HepG2 (cell line): ENCODE measurements around the gene MAP3K20. TPM values are rescaled to one million over a fixed set of nuclear protein-coding genes. Genes with fewer than 3 reads are reported as not detected.
A peak's percentile ranks its signal among the peaks of the same experiment; 100 is the strongest.

Experiments used
- ARID5B ChIP-seq: IDR thresholded peaks from 2 replicates; pipeline ENCODE4 v1.4.0; 2020; ENCODE audit warnings: mild to moderate bottlenecking, missing genetic modification reagents
- BRCA1 ChIP-seq: sonication (generic); formaldehyde crosslinking; IDR thresholded peaks from 2 replicates; pipeline ENCODE4 v1.4.0; 2020; ENCODE audit warnings: missing genetic modification reagents
- CBX2 ChIP-seq, 2 experiments: fragments of 200-600 bp in 1 of 2; sonication (generic); formaldehyde crosslinking in 1 of 2; IDR thresholded peaks; 2 replicates each; pipeline versions ENCODE4 v1.7.0 to v1.8.1; 2018 to 2022; ENCODE audit warnings: low read depth in 2 of 2, low read length in 1 of 2, mild to moderate bottlenecking in 1 of 2, missing genetic modification reagents in 1 of 2
- CBX5 ChIP-seq: sonication (generic); formaldehyde crosslinking; IDR thresholded peaks from 2 replicates; pipeline ENCODE4 v1.4.0; 2020; ENCODE audit warnings: missing genetic modification reagents, borderline replicate concordance
- ERF ChIP-seq: IDR thresholded peaks from 2 replicates; pipeline ENCODE4 v1.6.1; 2018; ENCODE audit warnings: missing biosample characterization, missing genetic modification reagents
- FOXA3 ChIP-seq: IDR thresholded peaks from 2 replicates; pipeline ENCODE4 v1.6.1; 2016; ENCODE audit warnings: missing genetic modification reagents, missing compliant biosample characterization
- GATAD2A ChIP-seq: IDR thresholded peaks from 2 replicates; pipeline ENCODE4 v1.6.1; 2016
- PCBP1 ChIP-seq: fragments of 200-400 bp; formaldehyde crosslinking; IDR thresholded peaks from 2 replicates; pipeline ENCODE4 v1.6.1; 2017; ENCODE audit warnings: mild to moderate bottlenecking, low read depth, low read length, borderline replicate concordance
- PITX1 ChIP-seq: sonication (generic); formaldehyde crosslinking; IDR thresholded peaks from 2 replicates; pipeline ENCODE4 v1.5.1; 2020; ENCODE audit warnings: mild to moderate bottlenecking, missing genetic modification reagents
- RAD21 ChIP-seq: fragments of 450-650 bp; formaldehyde crosslinking; IDR thresholded peaks from 2 replicates; pipeline ENCODE4 v1.5.0; 2020; ENCODE audit warnings: mild to moderate bottlenecking
- SMAD3 ChIP-seq: sonication (generic); formaldehyde crosslinking; IDR thresholded peaks from 2 replicates; pipeline ENCODE4 v1.4.0; 2020; ENCODE audit warnings: missing genetic modification reagents
- SNAPC2 ChIP-seq: sonication (generic); formaldehyde crosslinking; IDR thresholded peaks from 2 replicates; pipeline ENCODE4 v1.8.1; 2022; ENCODE audit warnings: mild to moderate bottlenecking, missing genetic modification reagents
- SOX5 ChIP-seq: IDR thresholded peaks from 2 replicates; pipeline ENCODE4 v1.6.1; 2016; ENCODE audit warnings: borderline replicate concordance
- STAG1 ChIP-seq: sonication (generic); formaldehyde crosslinking; IDR thresholded peaks from 2 replicates; pipeline ENCODE4 v1.4.0; 2020; ENCODE audit warnings: missing genetic modification reagents
- THAP11 ChIP-seq: IDR thresholded peaks from 2 replicates; pipeline ENCODE4 v1.6.1; 2016; ENCODE audit warnings: missing biosample characterization, missing genetic modification reagents
- ZKSCAN8 ChIP-seq: IDR thresholded peaks from 2 replicates; pipeline ENCODE4 v1.6.1; 2016; ENCODE audit warnings: borderline replicate concordance, missing genetic modification reagents, missing compliant biosample characterization
- ZNF18 ChIP-seq: sonication (generic); formaldehyde crosslinking; IDR thresholded peaks from 2 replicates; pipeline ENCODE4 v1.8.0; 2022; ENCODE audit warnings: mild to moderate bottlenecking, missing genetic modification reagents; ENCODE audit not compliant: insufficient replicate concordance
- ZNF614 ChIP-seq: IDR thresholded peaks from 2 replicates; pipeline ENCODE4 v1.6.1; 2018; ENCODE audit warnings: missing biosample characterization, missing genetic modification reagents, inconsistent platforms, borderline replicate concordance
- ZSCAN9 ChIP-seq: IDR thresholded peaks from 2 replicates; pipeline ENCODE4 v1.6.1; 2016; ENCODE audit warnings: borderline replicate concordance
- polyA plus RNA-seq, 8 experiments: library from polyadenylated mRNA; depleted of rRNA in 3 of 8; stranded (reverse) in 7 of 8; unstranded in 1 of 8; fragments of >200 nt; fragmentation: Illumina TruSeq in 4 of 8; extraction: Trizol in 4 of 8; gene quantifications; 2 replicates each; pipeline versions ENCODE4 v1.2.1 to v1.2.3, GENCODE V29; 2011 to 2016; ENCODE audit warnings: low read depth in 4 of 8, missing spikeins in 1 of 8, mixed read lengths in 1 of 8; ENCODE audit not compliant: insufficient read depth in 1 of 8
- total RNA-seq, 5 experiments: library from RNA; depleted of rRNA; stranded (reverse); fragments of >200 nt; fragmentation: Illumina TruSeq; extraction: Trizol; gene quantifications; 2 replicates each; pipeline ENCODE4 v1.2.3, GENCODE V29; 2016; ENCODE audit warnings: low read depth in 1 of 5
- TF ChIP-seq, protein P1 (sequence below): IDR thresholded peaks from 2 replicates; pipeline ENCODE4 v1.6.1; 2016; ENCODE audit warnings: mild to moderate bottlenecking, missing biosample characterization, missing genetic modification reagents
- TF ChIP-seq, protein P2 (sequence below): IDR thresholded peaks from 2 replicates; pipeline ENCODE4 v1.6.1; 2012; ENCODE audit warnings: low read depth, low read length, improper control_type of control experiment

Gene MAP3K20
- total and polyA plus RNA-seq, 2 of the 13 experiments (the other 11 are each of a cell fraction or from before 2014, with no cell fraction given) = 5.2 to 13.5 TPM

- TF ChIP-seq, protein P1, sequence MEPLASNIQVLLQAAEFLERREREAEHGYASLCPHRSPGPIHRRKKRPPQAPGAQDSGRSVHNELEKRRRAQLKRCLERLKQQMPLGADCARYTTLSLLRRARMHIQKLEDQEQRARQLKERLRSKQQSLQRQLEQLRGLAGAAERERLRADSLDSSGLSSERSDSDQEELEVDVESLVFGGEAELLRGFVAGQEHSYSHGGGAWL (CRISPR knock-in tag) = no peak
- TF ChIP-seq ZNF18 (CRISPR knock-in tag) (no peak), ERF (peak; percentile 72; the same call in 1 of the 2 replicates), ZNF614 (CRISPR knock-in tag) (0 out of 2 replicates have a peak, but pooled peaks have one; percentile 24), ZKSCAN8 (0 out of 2 replicates have a peak, but pooled peaks have one; percentile 28), ZSCAN9 (no peak), GATAD2A (CRISPR knock-in tag) (peak; percentile 23; the same call in 1 of the 2 replicates), RAD21 (CRISPR knock-in tag) (peak; percentile 91), SMAD3 (CRISPR knock-in tag) (peak; percentile 64; the same call in 1 of the 2 replicates), BRCA1 (CRISPR knock-in tag) (no peak), PITX1 (peak; percentile 14; the same call in 1 of the 2 replicates), FOXA3 (CRISPR knock-in tag) (0 out of 2 replicates have a peak, but pooled peaks have one; percentile 20), PCBP1 (no peak), ARID5B (CRISPR knock-in tag) (peak; percentile 59), SOX5 (peak; percentile 33; the same call in 1 of the 2 replicates), CBX2 (IDR thresholded peaks at IDR 0.05; ENCODE audit: low read depth, low read length) (no peak), CBX2 (CRISPR knock-in tag; IDR thresholded peaks at IDR 0.05; ENCODE audit: low read depth) (no peak), STAG1 (CRISPR knock-in tag) (peak; percentile 99), CBX5 (0 out of 2 replicates have a peak, but pooled peaks have one; percentile 26), SNAPC2 (CRISPR knock-in tag) (0 out of 2 replicates have a peak, but pooled peaks have one; percentile 37), THAP11 (CRISPR knock-in tag) (peak; percentile 42; the same call in 1 of the 2 replicates)
- TF ChIP-seq, protein P2, sequence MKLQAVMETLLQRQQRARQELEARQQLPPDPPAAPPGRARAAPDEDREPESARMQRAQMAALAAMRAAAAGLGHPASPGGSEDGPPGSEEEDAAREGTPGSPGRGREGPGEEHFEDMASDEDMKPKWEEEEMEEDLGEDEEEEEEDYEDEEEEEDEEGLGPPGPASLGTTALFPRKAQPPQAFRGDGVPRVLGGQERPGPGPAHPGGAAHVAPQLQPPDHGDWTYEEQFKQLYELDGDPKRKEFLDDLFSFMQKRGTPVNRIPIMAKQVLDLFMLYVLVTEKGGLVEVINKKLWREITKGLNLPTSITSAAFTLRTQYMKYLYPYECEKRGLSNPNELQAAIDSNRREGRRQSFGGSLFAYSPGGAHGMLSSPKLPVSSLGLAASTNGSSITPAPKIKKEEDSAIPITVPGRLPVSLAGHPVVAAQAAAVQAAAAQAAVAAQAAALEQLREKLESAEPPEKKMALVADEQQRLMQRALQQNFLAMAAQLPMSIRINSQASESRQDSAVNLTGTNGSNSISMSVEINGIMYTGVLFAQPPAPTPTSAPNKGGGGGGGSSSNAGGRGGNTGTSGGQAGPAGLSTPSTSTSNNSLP = peak; percentile 39; the same call in 1 of the 2 replicates
These were observed 48.2 kb upstream of the MAP3K20 start (continued) for GRCh38 chr2:173027181-173028128.
